Lower leg skin (tissue), 4 donors: ENCODE results near the gene SWI5. TPM values are rescaled to one million over a fixed set of nuclear protein-coding genes. Genes with fewer than 3 reads are reported as not detected.

Source experiments
- DNase-seq, 2 donors: peaks; one replicate each; pipeline ENCODE4 v3.0.0-alpha.2; 2019; ENCODE audit warnings: low spot score in 2 of 2
- H3K4me3 ChIP-seq: fragments of 200-600 bp; sonication (generic); 2 replicates; pipeline ENCODE4 v1.5.1; 2017; ENCODE audit warnings: mild to moderate bottlenecking, low read depth; ENCODE audit not compliant: poor library complexity, severe bottlenecking
- CTCF ChIP-seq, 3 donors: fragments of 450-650 bp; IDR thresholded peaks; one replicate each; pipeline ENCODE4 v1.5.1; 2016; ENCODE audit warnings: antibody characterized with exemption in 3 of 3, mild to moderate bottlenecking in 3 of 3, moderate library complexity in 2 of 3
- POLR2A ChIP-seq, 2 donors: fragments of 450-650 bp; IDR thresholded peaks; one replicate each; pipeline ENCODE4 v1.6.1; 2016 to 2017; ENCODE audit warnings: antibody characterized with exemption in 2 of 2, mild to moderate bottlenecking in 1 of 2, moderate library complexity in 1 of 2
- WGBS, 2 donors: methylation state at CpG; one replicate each; pipeline ENCODE4 v1.1.5; 2018; 5-methylcytosine and 5-hydroxymethylcytosine counted together
- intact Hi-C: fragments of 100-400 bp; cut with DNase I; formaldehyde crosslinking; loops from one replicate; pipeline ENCODE4 v1.15.0; 2023; ENCODE audit warnings: low total_unique reads
- total RNA-seq, 4 donors: library from RNA; depleted of rRNA; stranded (reverse); fragments of >200 nt; gene quantifications; one replicate each; pipeline ENCODE4 v1.1.0, GENCODE V29; 2016

Gene SWI5
- total RNA-seq, 4 donors from 2014 or later = 12.3 to 31.1 (median 24.8) TPM

- no peak for TF ChIP-seq POLR2A (IDR thresholded peaks at IDR 0.05)
- TF ChIP-seq CTCF (IDR thresholded peaks at IDR 0.05) = no peak
- WGBS, 2 donors = 82 to 86% methylated on average over 4 of the region's 4 CpGs
- DNase-seq = no peak
- no peak overlapping the region for H3K4me3 ChIP-seq
- intact Hi-C loops = no loop called here
Observed at GRCh38 chr9:128293091-128293490, 17.0 kb downstream of the SWI5 start.

GRCh38 chr9:128294142-128294541, 18.1 kb downstream of the SWI5 start:
- no peak overlapping the region for H3K4me3 ChIP-seq
- no peak for DNase-seq
- no peak for TF ChIP-seq CTCF (IDR thresholded peaks at IDR 0.05)
- no peak for TF ChIP-seq POLR2A (IDR thresholded peaks at IDR 0.05)
- intact Hi-C loops = no loop called here
- WGBS, 2 donors = 92% methylated on average over 4 of the region's 4 CpGs

- DNase-seq = no peak
- TF ChIP-seq POLR2A (IDR thresholded peaks at IDR 0.05) = no peak
- no peak for TF ChIP-seq CTCF (IDR thresholded peaks at IDR 0.05)
- no peak overlapping the region for H3K4me3 ChIP-seq
- 88 to 92% methylated on average over 16 of the region's 16 CpGs for WGBS, 2 donors
- intact Hi-C loops = no loop called here
Observed at GRCh38 chr9:128296340-128297220, 20.5 kb downstream of the SWI5 start.

GRCh38 chr9:128297221-128297773, 21.2 kb downstream of the SWI5 start:
- H3K4me3 ChIP-seq = no peak overlapping the region
- DNase-seq = no peak
- TF ChIP-seq CTCF (IDR thresholded peaks at IDR 0.05) (no peak), POLR2A (IDR thresholded peaks at IDR 0.05) (no peak)
- 82 to 89% methylated on average over 2 of the region's 2 CpGs for WGBS, 2 donors
- intact Hi-C loops = no loop called here

- intact Hi-C loops = no loop called here
- no peak for TF ChIP-seq CTCF (IDR thresholded peaks at IDR 0.05)
- no peak for TF ChIP-seq POLR2A (IDR thresholded peaks at IDR 0.05)
- no peak for DNase-seq
- WGBS, 2 donors = 59 to 69% methylated on average over 20 of the region's 20 CpGs
- no peak overlapping the region for H3K4me3 ChIP-seq
Observed at GRCh38 chr9:128298535-128299482, 22.7 kb downstream of the SWI5 start.
